Measurements from ENCODE around the gene AIG1. TPM values are rescaled to one million over a fixed set of nuclear protein-coding genes. Genes with fewer than 3 reads are reported as not detected.
"Not testable (repeated sequence)": the region's sequence is repeated elsewhere in the genome, so short reads cannot be mapped to it uniquely, and the experiment has no call there.

The AIG1 gene
- total and polyA plus RNA-seq, 2 of the 13 experiments (the other 11 are each of a cell fraction or from before 2014, with no cell fraction given), result 115 to 197 TPM

- TF ChIP-seq ZNF687 (CRISPR knock-in tag; IDR thresholded peaks at IDR 0.05) (no peak), THAP11 (CRISPR knock-in tag; IDR thresholded peaks at IDR 0.05) (no peak), YEATS4 (CRISPR knock-in tag; IDR thresholded peaks at IDR 0.05; ENCODE audit: borderline replicate concordance) (no peak), ZNF256 (CRISPR knock-in tag; conservative IDR thresholded peaks at IDR 0.05) (no peak), MEF2D (CRISPR knock-in tag; IDR thresholded peaks at IDR 0.05) (no peak), NCOA5 (CRISPR knock-in tag; IDR thresholded peaks at IDR 0.05) (no peak), SNRNP70 (IDR thresholded peaks at IDR 0.05; ENCODE audit: low read depth, low read length) (no peak), ZFP82 (CRISPR knock-in tag; IDR thresholded peaks at IDR 0.05; ENCODE audit: borderline replicate concordance) (no peak)
Measured at GRCh38 chr6:143339223-143339622, 278.5 kb downstream of the AIG1 start (continued).

- H3K4me1 ChIP-seq (ENCODE audit: insufficient read depth, low read length); H3K27me3 ChIP-seq (ENCODE audit: control insufficient read depth in 1 of 2, insufficient read depth in 2 of 2, low read length in 2 of 2); H3K36me3 ChIP-seq (replicated peaks in 1 of 2; ENCODE audit: control insufficient read depth in 1 of 2, insufficient read depth in 2 of 2, low read length in 2 of 2); H2AFZ ChIP-seq (ENCODE audit: low read length); DNase-seq (ENCODE audit: low spot score); in situ Hi-C loops (cut with HindIII; ENCODE audit: extremely low pct_ligation_motif_present, low pct_unique_long_range_greater_than_20kb); H3K9me3 ChIP-seq (ENCODE audit: low read length); H3K79me2 ChIP-seq (ENCODE audit: insufficient read depth, low read length); intact Hi-C loops (cut with micrococcal nuclease; ENCODE audit: unreplicated experiment); FAIRE-seq; H3K4me3 ChIP-seq (replicated peaks in 1 of 3; ENCODE audit: insufficient read depth in 1 of 3, low read depth in 2 of 3, low read length in 3 of 3); POLR2A ChIA-PET; ATAC-seq; CTCF ChIA-PET (ENCODE audit: low intra/inter-chr PET ratio, low total read pairs); H3K4me2 ChIP-seq (ENCODE audit: low read depth, low read length); H4K20me1 ChIP-seq (ENCODE audit: insufficient read depth, low read length); H3K9ac ChIP-seq (ENCODE audit: insufficient read depth, low read depth, low read length); BruUV-seq (replicated peaks); H3K27ac ChIP-seq (ENCODE audit: extremely low read length, insufficient read depth, low read length): not testable (repeated sequence)
- WGBS (ENCODE audit: low lambda C conversion rate), result 86% methylated on average over 7 of the region's 7 CpGs
- TF ChIP-seq MAFK (conservative IDR thresholded peaks at IDR 0.05 in 1 of 2, IDR thresholded peaks at IDR 0.05 in 1 of 2; ENCODE audit: low read length in 2 of 2) (peak; percentile 32 to 52; a peak in 2 of 4 replicates), MAFF (IDR thresholded peaks at IDR 0.05; ENCODE audit: low read depth, low read length) (peak; percentile 36; the same call in 1 of the 2 replicates)
Measured at GRCh38 chr6:143345477-143345876, 284.8 kb downstream of the AIG1 start.

All from HepG2 (cell line).